ENCODE data around the gene HELT. TPM values are rescaled to one million over a fixed set of nuclear protein-coding genes. Genes with fewer than 3 reads are reported as not detected.

Gene HELT
- polyA plus RNA-seq, 1 donor, result not detected

DNA sequence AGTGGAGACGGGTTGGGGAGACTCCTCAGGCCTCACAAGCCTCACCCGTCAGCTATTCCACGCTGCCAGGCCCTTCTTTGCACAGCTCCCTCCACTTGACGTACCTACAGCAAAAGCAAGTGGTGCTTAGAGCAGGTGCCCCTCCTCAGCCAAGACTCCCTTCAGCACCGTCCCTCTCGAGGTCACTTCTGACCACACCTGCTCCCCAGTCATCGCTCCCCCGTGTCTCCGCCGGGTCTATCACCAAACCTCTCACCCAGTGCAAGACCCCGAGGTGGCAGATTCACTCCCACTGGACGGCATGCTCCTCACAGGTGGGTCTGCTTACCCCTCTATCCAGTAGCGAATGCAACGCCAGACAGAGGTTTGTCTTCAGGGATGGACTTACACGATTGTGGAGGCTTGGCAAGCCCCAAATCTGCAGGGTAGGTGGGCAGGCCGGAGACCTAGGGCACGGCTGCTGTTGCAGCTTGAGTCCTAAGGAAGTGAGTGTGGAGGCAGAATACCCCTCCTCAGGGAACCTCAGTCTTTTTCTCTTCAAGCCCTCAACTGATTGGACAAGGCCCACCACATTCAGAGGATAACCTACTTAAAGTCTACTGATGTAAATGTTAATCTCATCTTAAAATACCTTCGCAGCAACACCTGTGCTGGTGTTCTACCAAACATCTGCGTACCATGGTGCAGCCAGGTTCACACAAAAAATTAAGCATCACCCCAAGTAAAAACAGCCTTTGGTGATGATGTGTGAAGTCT lies 14.5 kb upstream of the HELT start:
- no peak for DNase-seq (ENCODE audit: low read depth)

DNA sequence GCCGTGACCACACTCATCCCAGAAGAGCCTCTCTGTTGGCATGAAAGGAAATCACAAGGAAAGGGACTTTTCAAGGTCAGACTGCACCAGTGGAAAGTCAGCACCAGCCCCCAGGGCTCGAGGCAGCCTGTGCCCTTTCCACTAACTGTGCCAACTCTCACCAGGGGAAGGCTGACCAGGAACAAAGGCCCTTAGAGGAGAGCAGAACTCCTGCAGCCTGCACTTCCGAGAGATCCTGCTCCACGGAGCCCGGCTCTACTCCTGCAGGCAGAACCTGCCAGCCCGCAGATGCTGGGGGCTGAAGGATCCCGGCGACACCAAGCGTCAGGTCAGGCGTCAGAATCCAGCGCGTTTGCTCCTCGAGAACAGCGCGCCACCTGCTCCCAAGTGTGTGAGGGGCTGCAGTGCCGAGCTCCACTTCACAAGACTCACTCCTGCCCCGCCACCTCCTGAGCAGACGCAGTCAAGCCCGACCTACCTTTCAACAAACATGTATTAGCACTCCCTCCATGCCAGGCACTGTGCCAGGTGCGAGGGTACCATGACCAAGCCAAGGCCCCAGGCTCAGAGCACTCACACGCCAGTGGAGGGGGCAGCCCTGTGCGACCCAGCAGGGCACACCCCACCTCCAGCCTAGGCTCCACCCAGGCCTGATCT lies 13.6 kb upstream of the HELT start:
- DNase-seq (ENCODE audit: low read depth), result no peak

DNA sequence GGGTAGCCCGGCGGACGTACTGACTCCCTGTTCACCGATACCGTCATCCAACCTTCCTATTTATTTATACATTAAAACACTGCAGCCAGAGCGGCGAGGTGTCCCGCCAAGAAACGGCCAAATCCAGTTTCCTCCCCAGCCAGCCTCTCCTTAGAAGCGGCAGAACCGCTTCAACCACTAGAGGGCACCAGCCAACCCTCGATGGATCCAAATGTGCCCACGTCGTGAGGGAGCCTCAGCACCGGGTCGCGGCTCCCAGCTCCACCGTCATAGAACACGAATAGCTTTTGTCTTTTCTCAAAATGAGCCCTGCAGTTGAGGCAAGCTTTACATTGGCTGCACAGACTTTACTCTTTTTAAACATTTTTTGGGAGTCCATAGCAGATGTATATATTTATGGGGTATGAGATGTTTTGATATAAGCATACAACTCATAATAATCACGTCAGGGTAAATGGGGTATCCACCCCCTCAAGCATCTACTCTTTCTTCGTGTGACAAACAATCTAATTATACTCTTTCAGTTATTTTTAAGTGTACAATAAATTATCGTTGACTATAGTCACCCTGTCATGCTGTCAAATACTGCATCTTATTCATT lies 13.0 kb upstream of the HELT start:
- peak; percentile 35 for DNase-seq (ENCODE audit: low read depth)

DNA sequence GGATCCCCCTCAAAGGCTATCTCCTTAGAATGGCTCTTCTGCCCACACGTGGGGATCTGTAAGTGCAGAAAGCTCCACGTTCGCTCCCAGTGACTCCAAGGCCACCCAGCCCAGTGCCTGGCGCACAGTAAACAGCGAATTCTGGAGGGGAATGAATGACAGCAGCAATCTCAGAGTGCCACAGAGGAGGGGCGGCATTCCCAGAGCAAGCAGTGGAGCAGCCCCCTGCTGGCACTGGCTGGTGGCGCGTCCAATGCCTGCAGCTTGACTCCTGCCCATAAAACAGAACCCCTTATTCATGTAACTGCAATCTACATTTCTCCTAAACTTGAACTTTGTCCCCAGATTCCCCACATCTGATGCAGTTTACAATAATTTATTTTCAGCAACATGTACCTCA lies 6.9 kb upstream of the HELT start:
- DNase-seq (ENCODE audit: low read depth), result no peak

DNA sequence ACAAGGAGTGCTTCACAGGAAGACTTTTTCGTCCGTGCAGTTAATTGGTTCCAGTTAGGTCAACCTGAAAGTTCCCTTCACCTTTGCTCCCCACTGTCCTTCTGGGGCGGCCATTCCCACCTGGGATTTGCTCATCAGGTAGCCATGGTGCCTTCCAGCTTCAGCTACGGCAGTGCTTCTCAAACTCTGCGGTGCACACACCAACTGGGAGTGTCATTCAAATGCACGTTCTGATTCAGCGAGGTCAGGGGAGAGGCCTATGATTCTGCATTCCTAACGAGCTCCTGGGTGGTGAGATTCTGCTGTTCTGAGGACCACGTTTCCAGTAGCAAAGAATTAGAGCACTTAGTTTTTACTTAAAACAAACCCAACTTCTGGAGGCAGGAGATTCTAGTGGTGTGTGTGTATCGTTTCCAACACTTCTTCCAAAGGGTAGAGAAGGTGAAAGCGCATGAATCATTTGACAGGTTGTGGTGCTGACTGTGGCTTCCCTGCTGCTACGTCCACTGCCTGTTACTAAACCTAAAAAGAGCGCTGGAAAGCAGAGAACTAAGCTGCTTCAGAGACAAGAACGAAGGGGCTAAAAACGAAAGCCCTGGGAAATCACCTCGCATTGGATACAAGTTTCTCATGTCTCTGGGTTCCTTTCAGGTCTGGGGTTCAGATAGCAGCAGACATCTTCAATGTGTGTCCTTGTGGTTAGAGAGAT lies 4.7 kb upstream of the HELT start:
- DNase-seq (ENCODE audit: low read depth), result no peak

DNA sequence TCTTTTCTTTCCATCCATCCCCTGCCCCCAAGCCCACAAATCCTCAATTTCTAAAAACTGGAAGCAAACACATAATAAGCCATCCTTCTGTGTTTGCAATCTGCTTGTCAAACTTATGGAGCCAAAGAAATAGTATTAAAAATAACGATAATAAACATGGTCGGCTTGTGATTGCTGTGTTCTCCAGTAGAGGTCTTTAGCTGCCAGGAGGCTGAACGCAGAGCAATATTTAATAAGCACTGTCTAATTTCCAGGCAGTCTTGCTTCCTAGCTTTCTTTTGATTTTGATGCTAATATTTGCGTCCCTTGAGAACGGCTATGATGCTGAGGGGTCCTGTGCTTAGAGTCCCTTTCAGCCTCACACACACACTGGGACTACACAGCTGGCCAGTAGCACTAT lies 3.2 kb upstream of the HELT start:
- no peak for DNase-seq (ENCODE audit: low read depth)

DNA sequence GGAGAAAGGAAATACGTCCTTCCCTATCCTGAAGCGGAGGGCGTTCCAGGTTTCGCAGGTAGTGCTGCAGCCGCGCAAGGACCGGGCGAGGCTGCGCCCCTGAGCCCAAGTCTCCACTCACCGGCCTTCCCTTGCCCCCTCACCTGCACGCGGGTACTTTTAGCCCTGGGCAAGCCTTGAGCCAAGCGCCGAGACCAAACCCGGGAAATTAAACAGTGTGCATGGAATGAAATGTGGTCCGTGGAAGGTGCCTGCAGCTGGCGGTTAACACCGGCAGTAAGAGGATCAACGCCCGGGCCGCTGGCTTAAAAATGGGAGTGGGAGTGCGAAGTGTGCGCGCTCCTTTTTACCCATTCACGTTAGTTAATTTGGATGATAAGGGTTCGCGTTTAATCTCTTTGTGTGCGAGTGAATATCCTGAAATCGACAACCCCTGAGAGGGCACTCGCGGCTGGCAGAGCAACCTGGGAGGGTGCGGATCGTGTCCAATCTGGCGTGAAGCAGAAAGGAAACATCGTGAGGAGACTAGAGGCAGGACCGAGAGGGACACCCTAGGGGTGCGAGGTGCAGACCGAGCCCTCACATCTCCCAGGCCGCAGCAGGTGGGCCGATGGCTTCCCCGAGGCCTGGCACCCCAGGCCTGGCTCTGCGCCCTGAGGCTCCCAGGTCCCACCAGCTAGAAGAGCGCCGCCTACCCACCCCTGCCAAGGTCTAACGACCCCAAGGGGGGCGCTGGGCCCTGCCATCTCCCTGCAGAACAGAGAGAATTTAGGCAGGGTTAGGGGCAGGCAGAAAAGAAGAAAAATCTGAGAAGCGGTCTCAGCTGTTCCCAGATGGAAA lies 2.0 kb upstream of the HELT start:
- DNase-seq (ENCODE audit: low read depth), result no peak

DNA sequence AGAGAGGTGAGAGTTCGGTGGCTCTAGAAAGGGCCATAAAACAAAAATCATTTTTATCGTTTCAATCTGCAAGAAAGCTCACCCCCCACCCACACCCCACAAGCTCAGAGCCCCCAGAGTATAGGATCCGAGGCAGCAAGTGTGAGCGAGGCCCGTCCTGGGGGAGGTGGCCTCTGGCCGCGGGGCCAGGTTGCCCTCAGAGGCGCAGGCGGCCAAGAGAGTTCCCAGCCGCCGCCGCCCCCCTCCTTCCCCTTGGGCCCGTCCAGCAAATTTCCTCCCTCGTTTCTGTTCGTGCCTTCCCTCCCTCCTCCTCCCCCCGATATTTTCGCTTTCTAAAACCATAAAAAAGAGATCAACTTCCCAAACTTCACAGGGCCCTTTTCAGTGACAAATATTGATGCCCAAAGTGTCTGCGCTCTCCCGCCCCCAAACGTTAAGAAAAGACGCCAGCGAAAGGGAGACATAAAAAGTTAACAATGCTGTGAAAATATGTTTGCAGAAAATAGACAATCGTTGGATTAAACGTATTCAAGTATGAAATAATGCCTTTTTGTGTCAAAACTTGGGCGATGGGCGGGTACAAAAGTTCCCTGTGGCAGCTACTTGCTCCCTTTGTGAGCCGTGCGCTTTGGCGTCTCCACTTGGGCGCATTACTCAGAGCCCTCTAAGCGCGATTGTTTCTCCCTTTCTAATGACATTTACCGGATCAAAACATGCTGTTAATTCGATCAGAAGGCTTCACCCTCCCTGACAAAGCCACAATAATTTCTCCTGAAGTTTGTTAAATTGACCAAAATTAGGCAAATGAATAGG lies 1.1 kb upstream of the HELT start:
- no peak for DNase-seq (ENCODE audit: low read depth)

DNA sequence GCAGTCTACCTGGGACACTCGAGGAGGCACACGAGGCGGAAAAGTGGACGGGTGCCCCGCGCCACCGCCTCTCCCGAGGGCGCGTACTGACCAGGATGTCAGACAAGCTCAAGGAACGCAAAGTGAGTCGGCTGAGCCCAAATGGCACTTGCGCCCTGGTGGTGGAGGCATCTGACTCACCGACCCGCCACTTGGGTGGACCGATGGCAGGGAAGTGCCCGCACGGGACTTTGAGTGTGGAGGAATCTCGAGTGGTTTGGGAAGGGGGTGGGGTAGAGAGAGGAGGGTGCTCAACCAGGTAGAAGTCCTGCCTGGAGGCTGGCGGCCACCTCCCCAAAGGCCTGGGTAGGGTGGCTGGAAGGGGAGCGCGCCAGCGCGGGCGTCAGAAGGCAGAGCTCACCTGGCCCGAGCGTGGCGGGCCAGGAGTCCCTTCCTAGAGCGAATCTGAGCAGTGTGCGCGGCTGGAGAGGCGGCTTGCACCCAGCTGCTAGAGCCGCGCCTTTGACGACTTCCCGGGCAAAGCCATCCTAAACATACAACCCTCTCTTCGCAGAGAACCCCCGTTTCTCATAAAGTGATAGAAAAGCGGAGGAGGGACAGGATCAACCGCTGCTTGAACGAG lies 655 bp downstream of the HELT start:
- DNase-seq (ENCODE audit: low read depth), result no peak

DNA sequence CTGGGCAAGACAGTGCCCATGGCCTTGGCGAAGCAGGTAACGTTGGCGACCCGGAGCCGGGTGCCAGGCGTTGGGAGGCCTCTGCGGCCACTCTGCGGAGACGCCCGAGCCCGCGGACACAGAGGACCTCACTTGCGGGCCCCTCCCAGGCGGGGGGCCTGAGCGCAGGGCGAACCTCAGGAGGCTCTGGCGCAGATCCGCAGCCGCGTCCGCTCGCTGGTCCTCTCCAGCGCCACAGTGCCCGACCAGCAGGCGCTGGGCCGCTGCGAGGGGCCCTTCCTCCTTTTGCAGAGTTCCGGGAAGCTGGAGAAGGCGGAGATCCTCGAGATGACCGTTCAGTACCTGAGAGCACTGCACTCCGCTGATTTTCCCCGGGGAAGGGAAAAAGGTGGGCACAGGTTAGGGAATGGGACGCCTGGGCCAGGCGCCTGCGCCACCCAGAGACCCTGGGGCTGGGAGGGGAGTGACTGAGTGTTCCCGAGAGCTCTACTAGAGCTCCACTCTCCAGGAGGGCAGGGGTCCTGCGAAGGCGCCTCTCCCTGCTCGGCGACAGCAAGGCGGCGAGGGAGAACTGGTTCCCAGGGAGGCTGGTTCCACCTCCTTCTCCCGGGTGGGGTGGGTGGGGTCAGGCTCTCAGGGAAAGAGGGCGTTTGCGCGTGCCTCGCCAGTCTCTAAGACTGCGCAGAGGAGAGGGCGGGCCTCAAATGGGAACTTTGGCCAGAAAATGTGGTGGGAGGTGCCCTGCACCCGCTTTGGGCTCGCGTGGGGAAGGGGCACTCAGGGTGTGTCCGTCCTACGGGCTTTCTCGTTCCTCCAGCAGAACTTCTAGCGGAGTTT lies 1.4 kb downstream of the HELT start:
- DNase-seq (ENCODE audit: low read depth), result no peak

DNA sequence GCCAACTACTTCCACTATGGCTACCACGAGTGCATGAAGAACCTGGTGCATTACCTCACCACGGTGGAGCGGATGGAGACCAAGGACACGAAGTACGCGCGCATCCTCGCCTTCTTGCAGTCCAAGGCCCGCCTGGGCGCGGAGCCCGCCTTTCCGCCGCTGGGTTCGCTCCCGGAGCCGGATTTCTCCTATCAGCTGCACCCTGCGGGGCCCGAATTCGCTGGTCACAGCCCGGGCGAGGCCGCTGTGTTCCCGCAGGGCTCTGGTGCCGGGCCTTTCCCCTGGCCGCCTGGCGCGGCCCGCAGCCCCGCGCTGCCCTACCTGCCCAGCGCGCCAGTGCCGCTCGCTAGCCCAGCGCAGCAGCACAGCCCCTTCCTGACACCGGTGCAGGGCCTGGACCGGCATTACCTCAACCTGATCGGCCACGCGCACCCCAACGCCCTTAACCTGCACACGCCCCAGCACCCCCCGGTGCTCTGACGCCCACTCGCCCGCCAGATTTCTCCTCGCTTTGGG lies 2.1 kb downstream of the HELT start:
- no peak for DNase-seq (ENCODE audit: low read depth)

DNA sequence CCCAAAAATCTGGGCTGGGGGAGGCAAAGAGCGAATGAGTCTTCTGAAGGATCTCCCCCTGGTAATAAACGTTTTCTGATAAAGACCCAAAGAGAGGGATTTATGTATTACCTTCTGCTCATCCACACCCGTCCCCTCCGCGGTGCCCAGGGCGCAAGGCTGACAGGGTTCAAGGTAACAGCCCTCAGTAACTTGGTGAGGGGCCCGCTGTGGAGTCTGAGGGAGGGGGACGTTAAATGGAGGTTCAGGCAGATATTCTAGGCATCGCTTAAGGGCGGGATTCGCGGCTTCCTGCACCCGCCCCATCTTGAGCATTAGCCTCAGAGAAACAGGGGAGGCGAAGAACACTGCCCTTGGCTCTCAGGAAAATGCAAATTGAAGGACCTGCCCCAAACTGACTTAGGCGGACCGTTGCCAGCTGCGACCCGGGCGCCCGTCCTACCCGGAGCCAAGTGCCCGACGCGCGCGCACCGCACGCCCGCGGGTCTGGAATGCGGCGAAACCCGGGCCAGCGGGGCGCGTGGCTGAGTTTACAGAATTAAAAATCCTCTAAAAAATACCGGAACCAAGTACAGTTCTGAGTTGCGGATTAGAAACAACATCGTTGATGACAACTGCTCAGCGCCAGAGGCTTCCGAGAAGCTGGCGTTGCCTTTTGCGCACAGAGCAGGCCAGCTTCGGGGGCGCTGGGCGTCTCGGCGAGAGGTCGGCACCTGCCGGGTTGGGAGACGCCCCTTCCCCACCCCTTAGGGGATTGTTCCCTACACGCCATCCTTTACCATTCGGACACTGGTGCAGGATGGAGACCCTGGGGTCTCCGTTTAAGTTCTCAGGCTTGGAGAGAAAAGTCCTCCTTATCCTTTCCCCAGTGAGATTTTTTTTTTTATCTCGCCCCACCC lies 2.8 kb downstream of the HELT start:
- no peak for DNase-seq (ENCODE audit: low read depth)

DNA sequence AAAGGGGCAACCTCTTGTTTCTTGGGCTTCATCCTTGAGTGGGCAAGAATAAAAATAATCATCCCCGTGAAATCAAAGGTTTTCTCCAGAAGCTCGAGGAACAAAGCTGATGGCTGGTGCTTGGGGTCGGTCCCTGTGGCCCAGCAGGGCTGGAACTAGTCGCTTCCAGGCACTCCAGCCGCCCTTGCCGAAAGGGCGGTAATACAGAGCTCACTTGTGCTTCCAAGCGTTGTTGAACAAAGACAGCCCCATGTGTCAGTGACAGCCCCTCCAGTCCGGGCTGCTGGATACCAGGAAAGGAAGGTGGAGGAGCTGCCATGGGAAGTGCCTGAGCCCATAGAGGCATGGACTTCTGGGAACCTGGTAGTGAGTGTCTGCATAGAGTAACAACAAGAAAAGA lies 5.2 kb downstream of the HELT start:
- no peak for DNase-seq (ENCODE audit: low read depth)

DNA sequence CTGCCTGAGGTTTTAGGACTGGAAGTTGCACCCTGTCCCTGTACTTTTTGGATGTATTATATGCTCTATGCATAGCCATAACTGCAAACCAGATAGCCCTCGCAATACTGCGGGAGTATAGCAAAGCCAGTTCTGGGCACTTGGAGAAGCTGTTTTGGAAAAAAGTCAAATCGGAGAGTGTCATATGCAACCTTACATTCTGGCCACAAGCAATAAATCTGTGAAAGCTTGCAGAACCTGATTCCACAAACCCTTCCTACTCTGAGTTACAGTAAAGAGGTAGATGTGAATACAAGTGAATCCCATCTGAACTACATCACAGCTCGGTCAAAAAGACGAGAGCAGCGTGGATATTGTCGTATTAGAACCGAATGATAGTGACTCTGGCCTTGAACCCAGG lies 10.3 kb downstream of the HELT start:
- no peak for DNase-seq (ENCODE audit: low read depth)

DNA sequence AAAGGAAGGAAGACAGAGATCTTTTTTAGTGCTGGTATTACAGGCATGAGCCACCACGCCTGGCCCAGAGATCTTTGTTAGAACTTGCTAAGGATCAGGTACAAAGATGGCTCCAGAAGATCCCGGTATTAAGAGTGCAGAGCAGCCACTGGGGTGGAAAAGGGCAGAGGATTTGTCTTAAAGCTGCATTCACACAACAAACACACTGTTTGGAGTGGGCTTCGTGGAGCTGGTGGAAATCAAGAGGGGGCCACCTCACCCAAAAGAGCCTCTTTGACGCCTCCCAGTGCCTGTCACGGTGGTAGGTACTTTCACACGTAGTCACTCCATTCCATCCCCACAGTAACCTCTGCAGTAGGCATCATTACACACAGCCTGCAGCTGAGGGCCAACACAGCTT lies 13.3 kb downstream of the HELT start:
- no peak for DNase-seq (ENCODE audit: low read depth)

DNA sequence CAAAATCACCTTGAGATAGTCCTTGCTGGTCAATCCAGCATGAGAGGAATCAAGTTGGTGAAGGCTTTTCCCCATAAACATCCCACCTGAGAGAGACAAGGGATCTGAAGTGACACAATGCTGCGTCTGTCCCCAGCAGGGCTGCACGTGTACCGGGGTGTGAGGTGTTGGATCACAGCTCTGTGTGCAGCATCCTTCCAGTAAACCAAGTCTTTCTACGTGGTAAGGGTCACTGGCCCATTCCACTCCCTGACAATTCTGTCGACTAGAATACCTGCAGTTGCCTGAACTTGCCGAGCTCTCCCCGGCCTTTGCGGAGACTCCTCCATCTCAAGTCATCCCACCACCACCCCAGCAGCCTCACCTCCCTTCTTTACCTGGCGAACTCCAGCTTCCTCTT lies 14.8 kb downstream of the HELT start:
- no peak for DNase-seq (ENCODE audit: low read depth)

DNA sequence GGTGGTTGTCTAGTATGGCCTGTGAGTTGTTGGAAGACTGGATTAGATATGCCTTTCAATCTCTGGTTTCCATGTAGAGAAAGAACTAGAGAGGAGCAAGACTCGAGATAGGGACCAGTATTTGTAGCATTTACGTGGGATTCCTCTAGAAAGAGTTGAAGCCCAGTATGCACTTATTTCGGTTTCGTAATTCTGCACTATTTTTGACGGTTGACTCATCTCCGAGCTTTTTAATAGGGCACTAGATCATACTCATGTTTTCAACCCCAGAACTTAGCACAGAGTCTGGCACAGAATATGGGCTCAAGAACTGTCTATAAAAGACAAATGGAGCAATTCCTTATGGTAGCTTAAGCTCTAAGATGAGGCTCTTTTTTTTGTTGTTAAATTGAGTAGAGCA lies 15.7 kb downstream of the HELT start:
- DNase-seq (ENCODE audit: low read depth), result no peak

DNA sequence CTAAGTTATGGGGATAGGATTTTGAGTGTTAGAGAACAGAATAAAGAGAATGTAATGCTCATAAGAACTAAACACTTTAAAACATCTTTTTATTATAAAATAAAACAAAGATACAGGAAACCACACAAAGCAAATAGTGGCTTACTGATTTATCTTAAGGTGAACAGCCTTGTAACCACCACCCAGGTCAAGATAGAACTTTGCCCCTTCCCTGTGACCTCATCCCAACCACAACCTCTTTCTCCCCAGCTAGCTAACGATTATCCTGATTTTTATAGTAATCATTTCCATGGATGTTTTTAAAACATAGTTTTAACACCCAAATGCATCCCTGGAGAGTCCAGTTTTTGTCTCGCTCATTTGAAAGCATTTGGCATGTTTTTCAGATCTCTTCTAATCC lies 17.0 kb downstream of the HELT start:
- DNase-seq (ENCODE audit: low read depth), result no peak
